AG04450 (cell line): ENCODE data around the gene PSMD2. TPM values are rescaled to one million over a fixed set of nuclear protein-coding genes. Genes with fewer than 3 reads are reported as not detected.
"Not testable (repeated sequence)": the region's sequence is repeated elsewhere in the genome, so short reads cannot be mapped to it uniquely, and the experiment has no call there.

Source experiments
- CTCF ChIA-PET: fragments of 300-600, 350-600 bp; formaldehyde crosslinking; extraction: SDS; loops from one replicate; lab custom pipeline; 2022; ENCODE audit warnings: antibody characterized with exemption, inconsistent platforms; lab: Charles Lee
- POLR2A ChIA-PET: fragments of 350-600 bp; formaldehyde crosslinking; extraction: SDS; loops from one replicate; lab custom pipeline; 2021; ENCODE audit warnings: antibody characterized with exemption, inconsistent platforms; lab: Yijun Ruan, JAX
- DNase-seq: peaks from one replicate; pipeline ENCODE4 v3.0.0-alpha.2; 2011; ENCODE audit warnings: low read depth, low spot score
- H3K27ac ChIP-seq: one replicate; pipeline ENCODE4 v1.5.1; 2012; ENCODE audit warnings: low read depth, low read length, control low read depth
- H3K27me3 ChIP-seq: one replicate; pipeline ENCODE4 v1.6.0; 2012; ENCODE audit warnings: low read length; ENCODE audit not compliant: control insufficient read depth, insufficient read depth
- H3K4me3 ChIP-seq: 2 replicates; pipeline ENCODE4 v1.5.1; 2011; ENCODE audit warnings: mild to moderate bottlenecking, low read depth, low read length, control low read depth
- H3K9me3 ChIP-seq: 2 replicates; pipeline ENCODE4 v1.5.1; 2012; ENCODE audit warnings: low read length; ENCODE audit not compliant: control insufficient read depth, insufficient read depth
- polyA plus RNA-seq: library from polyadenylated mRNA; depleted of rRNA; stranded (reverse); fragments of >200 nt; gene quantifications from 2 replicates; pipeline ENCODE4 v1.2.3, GENCODE V29; 2011
- TF ChIP-seq, protein P1 (sequence below): IDR thresholded peaks from 2 replicates; pipeline ENCODE4 v1.5.1; 2011; ENCODE audit warnings: low read depth, low read length, control low read depth, inconsistent platforms

PSMD2 gene
- polyA plus RNA-seq, 1 experiment, result 318 TPM

DNA sequence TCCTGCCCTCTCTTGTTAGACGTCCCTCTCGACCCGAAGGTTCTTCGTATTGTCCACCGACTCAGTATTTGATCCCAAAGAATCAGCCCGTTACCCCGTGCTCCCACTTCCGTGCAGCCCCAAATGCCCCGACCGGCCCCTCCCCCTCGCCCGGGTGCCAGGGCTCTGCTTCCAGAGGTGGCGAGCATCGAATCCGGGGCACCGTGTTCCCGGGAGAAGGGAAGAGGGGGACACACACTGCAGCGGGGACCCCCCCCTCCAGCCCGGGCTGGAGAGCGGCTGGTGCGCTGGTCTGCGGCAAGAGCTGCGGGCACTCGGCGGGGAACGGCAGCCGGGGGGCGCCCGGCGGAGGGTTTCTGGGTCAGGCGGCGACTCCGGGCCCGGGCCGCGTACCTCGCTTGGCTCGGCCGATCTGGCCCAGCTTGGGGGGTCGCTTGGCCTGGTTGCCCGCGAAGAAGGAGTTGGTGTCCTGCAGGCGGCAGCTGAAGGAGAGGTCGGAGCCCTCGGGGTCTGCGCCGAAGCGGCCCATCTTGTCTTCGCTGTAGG is 38.2 kb upstream of the PSMD2 start:
- Histone ChIP-seq H3K4me3 (peak overlapping the region; percentile 59), H3K27me3 (peaks cover 31% of the 10 kb centered on the region)

GRCh38 chr3:184261270-184261853 is 37.7 kb upstream of the PSMD2 start, which contains the start of gene CAMK2N2:
Gene CAMK2N2, minus strand, starts transcription at chr3:184261553. Its CDS starts 268 bp downstream, at chr3:184261285.
- POLR2A ChIA-PET, result interaction anchor here (0.6 kb wide), 1 partner anchor 345 kb away, joined by 5 read pairs; no protein-coding TSS in a partner anchor
- H3K27ac ChIP-seq, result no peak within 1 kb of the TSS
- peaks cover 31% of the 10 kb centered on the region for H3K27me3 ChIP-seq
- CTCF ChIA-PET, result interaction anchor here (0.6 to 4.0 kb wide), 2 partner anchors 12 to 152 kb away, joined by 4 to 19 read pairs; partner anchors contain the start of gene EEF1AKMT4
- no peak for DNase-seq
- TF ChIP-seq, protein P1, sequence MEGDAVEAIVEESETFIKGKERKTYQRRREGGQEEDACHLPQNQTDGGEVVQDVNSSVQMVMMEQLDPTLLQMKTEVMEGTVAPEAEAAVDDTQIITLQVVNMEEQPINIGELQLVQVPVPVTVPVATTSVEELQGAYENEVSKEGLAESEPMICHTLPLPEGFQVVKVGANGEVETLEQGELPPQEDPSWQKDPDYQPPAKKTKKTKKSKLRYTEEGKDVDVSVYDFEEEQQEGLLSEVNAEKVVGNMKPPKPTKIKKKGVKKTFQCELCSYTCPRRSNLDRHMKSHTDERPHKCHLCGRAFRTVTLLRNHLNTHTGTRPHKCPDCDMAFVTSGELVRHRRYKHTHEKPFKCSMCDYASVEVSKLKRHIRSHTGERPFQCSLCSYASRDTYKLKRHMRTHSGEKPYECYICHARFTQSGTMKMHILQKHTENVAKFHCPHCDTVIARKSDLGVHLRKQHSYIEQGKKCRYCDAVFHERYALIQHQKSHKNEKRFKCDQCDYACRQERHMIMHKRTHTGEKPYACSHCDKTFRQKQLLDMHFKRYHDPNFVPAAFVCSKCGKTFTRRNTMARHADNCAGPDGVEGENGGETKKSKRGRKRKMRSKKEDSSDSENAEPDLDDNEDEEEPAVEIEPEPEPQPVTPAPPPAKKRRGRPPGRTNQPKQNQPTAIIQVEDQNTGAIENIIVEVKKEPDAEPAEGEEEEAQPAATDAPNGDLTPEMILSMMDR, result no peak
- H3K9me3 ChIP-seq, result no peaks in the 10 kb centered on the region
- H3K4me3 ChIP-seq, result peak within 1 kb of the TSS; percentile 59

More for the DNA sequence above, 38.2 kb upstream of the PSMD2 start:
- ChIA-PET POLR2A (interaction anchor here (0.8 kb wide), 1 partner anchor 32 kb away, joined by 3 read pairs; no protein-coding TSS in a partner anchor), CTCF (interaction anchor here (1.1 to 4.0 kb wide), 3 partner anchors 9 to 33 kb away, joined by 3 to 19 read pairs (median 7); partner anchors contain the start of gene EEF1AKMT4)
- DNase-seq, result no peak
- TF ChIP-seq, protein P1, result no peak
- no peak overlapping the region for H3K27ac ChIP-seq
- H3K9me3 ChIP-seq, result no peaks in the 10 kb centered on the region

DNA sequence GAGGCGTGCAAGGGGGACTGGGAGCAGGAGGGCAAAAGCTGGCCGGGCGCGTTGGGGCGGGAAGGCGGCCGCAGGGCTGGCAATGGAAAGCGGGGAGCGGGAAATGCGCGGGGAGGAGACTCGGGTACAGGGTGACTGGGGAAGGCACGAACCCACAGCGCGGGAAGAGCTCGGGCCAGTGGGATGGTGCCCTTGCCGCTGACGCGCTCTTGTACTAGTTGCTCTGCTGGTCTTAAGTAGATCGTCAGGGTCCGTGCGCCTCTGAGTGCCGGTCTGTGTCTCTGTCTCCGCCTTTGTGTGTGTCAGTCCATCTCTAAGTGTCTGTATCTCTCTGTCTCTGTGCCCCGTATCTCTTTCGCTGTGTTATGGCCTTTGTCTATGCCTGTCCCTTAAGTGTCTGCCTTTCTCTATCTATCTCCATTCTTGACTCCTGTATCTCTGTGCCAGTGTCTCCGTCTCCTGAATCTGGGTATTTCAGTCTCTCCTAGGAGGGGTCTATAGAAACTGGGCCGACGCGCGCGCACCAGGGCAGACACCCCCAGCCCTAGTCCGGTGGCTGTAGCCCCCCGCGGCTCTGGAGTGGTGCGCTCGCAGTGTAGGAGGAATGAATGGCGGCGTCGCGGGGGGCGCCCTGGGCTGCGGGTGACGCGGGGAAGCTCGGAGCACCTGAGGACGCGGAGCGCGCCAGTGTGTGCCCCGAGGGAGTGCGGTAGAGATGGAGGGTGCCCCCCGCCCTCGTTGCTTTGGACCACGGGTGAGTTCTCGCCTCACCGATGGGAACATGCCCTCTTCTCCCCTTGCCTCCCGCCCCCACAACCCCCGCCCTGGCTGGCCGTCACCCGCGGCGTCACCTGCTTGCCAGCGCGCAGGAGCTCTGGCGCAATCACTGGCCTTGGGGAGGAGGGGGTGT is 36.9 kb upstream of the PSMD2 start:
- no peaks in the 10 kb centered on the region for H3K9me3 ChIP-seq
- H3K27ac ChIP-seq, result no peak overlapping the region
- CTCF ChIA-PET, result interaction anchor here (0.6 to 4.0 kb wide), 2 partner anchors 12 to 153 kb away, joined by 4 to 19 read pairs; partner anchors contain the start of gene EEF1AKMT4
- peak overlapping the region; percentile 59 for H3K4me3 ChIP-seq
- H3K27me3 ChIP-seq, result peaks cover 31% of the 10 kb centered on the region
- no peak for DNase-seq
- POLR2A ChIA-PET, result interaction anchor here (0.6 kb wide), 1 partner anchor 346 kb away, joined by 5 read pairs; no protein-coding TSS in a partner anchor
- TF ChIP-seq, protein P1, result no peak

- no peak for DNase-seq
- no peaks in the 10 kb centered on the region for H3K9me3 ChIP-seq
- ChIA-PET POLR2A (no interaction called here), CTCF (interaction anchor here (4.0 kb wide), 1 partner anchor 13 kb away, joined by 19 read pairs; the partner anchor contains the start of gene EEF1AKMT4)
- H3K27me3 ChIP-seq, result peaks cover 31% of the 10 kb centered on the region
- no peak overlapping the region for H3K4me3 ChIP-seq
- no peak overlapping the region for H3K27ac ChIP-seq
- TF ChIP-seq, protein P1, result no peak
These were observed 36.3 kb upstream of the PSMD2 start for GRCh38 chr3:184262764-184263179.

- DNase-seq, POLR2A ChIA-PET, CTCF ChIA-PET, H3K4me3 ChIP-seq, H3K9me3 ChIP-seq, H3K27ac ChIP-seq: not testable (repeated sequence)
- peaks cover 11% of the 10 kb centered on the region for H3K27me3 ChIP-seq
These were observed 31.8 kb upstream of the PSMD2 start for GRCh38 chr3:184267249-184267648.
